WTC11 (cell line): ENCODE data around the gene SAMD4A. TPM values are rescaled to one million over a fixed set of nuclear protein-coding genes. Genes with fewer than 3 reads are reported as not detected.

Source experiments
- ATAC-seq: fragments of 200-7000 bp; cut with Tn5 transposase; 2 replicates; pipeline ENCODE4 v1.10.0; 2021; ENCODE audit warnings: mild to moderate bottlenecking, moderate library complexity
- CTCF ChIA-PET: fragments of 300-600 bp; sonication (Branson Sonifier 250); formaldehyde crosslinking; loops from one replicate; lab custom pipeline; 2021; ENCODE audit warnings: antibody characterized with exemption; lab: Charles Lee
- POLR2A ChIA-PET: fragments of 350-600 bp; sonication (Branson Sonifier 250); formaldehyde crosslinking; loops from one replicate; lab custom pipeline; 2021; ENCODE audit warnings: antibody characterized with exemption; lab: Charles Lee
- DNase-seq: peaks from one replicate; pipeline ENCODE4 v3.0.0; 2021; ENCODE audit warnings: low spot score
- H3K27ac Mint-ChIP-seq: 2 replicates; pipeline ENCODE4 v1.8.0; 2021; ENCODE audit warnings: mixed read lengths
- H3K27me3 Mint-ChIP-seq: 2 replicates; pipeline ENCODE4 v1.8.0; 2021; ENCODE audit warnings: low read depth, mild to moderate bottlenecking, moderate library complexity, mixed read lengths
- H3K36me3 Mint-ChIP-seq: 2 replicates; pipeline ENCODE4 v1.8.0; 2021; ENCODE audit warnings: mixed read lengths
- H3K4me1 Mint-ChIP-seq: 2 replicates; pipeline ENCODE4 v1.8.0; 2022; ENCODE audit warnings: mixed read lengths
- H3K4me3 Mint-ChIP-seq: 2 replicates; pipeline ENCODE4 v1.8.0; 2021; ENCODE audit warnings: mild to moderate bottlenecking, moderate library complexity, mixed read lengths
- H3K9me3 Mint-ChIP-seq: 2 replicates; pipeline ENCODE4 v1.8.0; 2021; ENCODE audit warnings: mixed read lengths
- FOXJ3 ChIP-seq: sonication (generic); formaldehyde crosslinking; IDR thresholded peaks from 2 replicates; pipeline ENCODE4 v1.9.0; 2021; ENCODE audit warnings: missing genetic modification reagents, mild to moderate bottlenecking, borderline replicate concordance
- FOXK1 ChIP-seq: sonication (generic); formaldehyde crosslinking; IDR thresholded peaks from 2 replicates; pipeline ENCODE4 v1.8.0; 2022; ENCODE audit warnings: mild to moderate bottlenecking, moderate library complexity, missing genetic modification reagents
- FOXP1 ChIP-seq: sonication (generic); formaldehyde crosslinking; IDR thresholded peaks from 2 replicates; pipeline ENCODE4 v1.8.0; 2022; ENCODE audit warnings: missing genetic modification reagents, mild to moderate bottlenecking, moderate library complexity, borderline replicate concordance
- JUN ChIP-seq: sonication (generic); formaldehyde crosslinking; IDR thresholded peaks from 2 replicates; pipeline ENCODE4 v1.8.0; 2023; ENCODE audit warnings: mild to moderate bottlenecking, missing genetic modification reagents
- NFE2L1 ChIP-seq: sonication (generic); formaldehyde crosslinking; IDR thresholded peaks from 2 replicates; pipeline ENCODE4 v1.8.1; 2023; ENCODE audit warnings: missing genetic modification reagents
- NFYB ChIP-seq: sonication (generic); formaldehyde crosslinking; conservative IDR thresholded peaks from 2 replicates; pipeline ENCODE4 v1.8.0; 2022; ENCODE audit warnings: low read depth, missing genetic modification reagents
- RORB ChIP-seq: fragments of 250-450 bp; sonication (Bioruptor Pico); IDR thresholded peaks from 2 replicates; pipeline ENCODE4 v1.9.0; 2021; ENCODE audit warnings: mild to moderate bottlenecking
- ZBTB21 ChIP-seq: sonication (generic); formaldehyde crosslinking; IDR thresholded peaks from 2 replicates; pipeline ENCODE4 v1.8.1; 2023; ENCODE audit warnings: mild to moderate bottlenecking, missing genetic modification reagents, borderline replicate concordance
- ZNF263 ChIP-seq: sonication (generic); formaldehyde crosslinking; IDR thresholded peaks from 2 replicates; pipeline ENCODE4 v1.8.1; 2022; ENCODE audit warnings: low read depth, mild to moderate bottlenecking, moderate library complexity, missing genetic modification reagents
- ZNF317 ChIP-seq: sonication (generic); formaldehyde crosslinking; IDR thresholded peaks from 2 replicates; pipeline ENCODE4 v1.8.1; 2023; ENCODE audit warnings: low read depth, mild to moderate bottlenecking, moderate library complexity, missing genetic modification reagents, borderline replicate concordance
- ZNF671 ChIP-seq: fragments of 250-450 bp; sonication (Bioruptor Pico); IDR thresholded peaks from 2 replicates; pipeline ENCODE4 v1.8.0; 2021; ENCODE audit warnings: mild to moderate bottlenecking
- total RNA-seq: library from RNA; stranded (reverse); gene quantifications from 3 replicates; pipeline ENCODE4 v1.2.3, GENCODE V29; 2021
- TF ChIP-seq, protein P1 (sequence below): fragments of 250-450 bp; sonication (Bioruptor Pico); conservative IDR thresholded peaks from 2 replicates; pipeline ENCODE4 v1.9.0; 2021; ENCODE audit warnings: mild to moderate bottlenecking
- TF ChIP-seq, protein P2 (sequence below): sonication (generic); formaldehyde crosslinking; IDR thresholded peaks from 2 replicates; pipeline ENCODE4 v1.8.0; 2022; ENCODE audit warnings: mild to moderate bottlenecking, missing genetic modification reagents
- TF ChIP-seq, protein P3 (sequence below): sonication (generic); formaldehyde crosslinking; IDR thresholded peaks from 2 replicates; pipeline ENCODE4 v1.8.1; 2022; ENCODE audit warnings: mild to moderate bottlenecking, missing genetic modification reagents, moderate library complexity, borderline replicate concordance
- TF ChIP-seq, protein P4 (sequence below): sonication (generic); formaldehyde crosslinking; IDR thresholded peaks from 2 replicates; pipeline ENCODE4 v1.8.1; 2022; ENCODE audit warnings: mild to moderate bottlenecking, moderate library complexity, missing genetic modification reagents
- TF ChIP-seq, protein P5 (sequence below): fragments of 250-450 bp; sonication (Bioruptor Pico); IDR thresholded peaks from 2 replicates; pipeline ENCODE4 v1.9.0; 2021; ENCODE audit warnings: mild to moderate bottlenecking
- TF ChIP-seq, protein P6 (sequence below): sonication (generic); formaldehyde crosslinking; IDR thresholded peaks from 2 replicates; pipeline ENCODE4 v1.8.0; 2023; ENCODE audit warnings: mild to moderate bottlenecking, missing genetic modification reagents
- TF ChIP-seq, protein P7 (sequence below): sonication (generic); formaldehyde crosslinking; IDR thresholded peaks from 2 replicates; pipeline ENCODE4 v1.8.1; 2022; ENCODE audit warnings: low read depth, mild to moderate bottlenecking, moderate library complexity, missing genetic modification reagents, borderline replicate concordance

Gene SAMD4A
- total RNA-seq, 1 experiment from 2014 or later: 6.0 TPM

DNA sequence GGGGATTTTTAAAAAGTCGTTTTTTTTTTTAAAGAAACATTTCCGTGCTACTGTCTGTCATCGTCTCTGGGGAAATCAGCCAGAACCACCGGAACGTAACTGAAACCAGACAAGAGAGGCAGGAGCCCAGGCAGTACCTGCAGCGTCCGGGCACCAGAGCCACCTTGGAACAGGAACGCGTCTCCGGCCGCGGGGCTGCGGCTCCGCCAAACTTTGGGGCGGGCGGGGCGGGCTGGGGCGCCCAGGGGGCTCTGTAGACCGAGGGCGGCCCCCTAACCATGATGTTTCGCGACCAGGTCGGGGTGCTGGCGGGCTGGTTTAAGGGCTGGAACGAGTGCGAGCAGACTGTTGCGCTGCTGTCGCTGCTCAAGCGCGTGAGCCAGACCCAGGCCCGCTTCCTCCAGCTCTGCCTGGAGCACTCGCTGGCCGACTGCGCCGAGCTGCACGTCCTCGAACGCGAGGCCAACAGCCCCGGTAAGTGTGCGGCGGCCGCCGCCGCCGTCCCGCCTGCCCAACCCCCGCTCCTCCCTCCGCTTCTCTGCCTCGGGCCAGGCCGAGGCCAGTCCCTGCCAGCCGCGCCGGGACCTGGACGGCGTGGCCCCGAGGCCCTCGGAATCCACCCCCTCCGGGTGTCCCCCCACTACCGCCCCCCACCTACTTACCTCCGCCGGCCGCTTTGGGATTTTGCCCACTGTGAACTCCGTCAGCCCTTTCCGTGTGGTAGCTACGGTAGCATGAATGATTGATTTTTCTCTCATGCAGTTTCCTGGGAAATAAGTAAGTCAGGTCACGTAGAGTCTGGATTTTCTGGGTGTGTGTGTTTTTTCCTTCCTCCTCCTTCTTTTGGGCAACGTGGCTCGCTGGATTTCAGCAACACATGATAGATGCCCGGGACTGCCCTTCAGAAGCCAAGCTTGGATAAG, 972 bp downstream of the SAMD4A start:
- CTCF ChIA-PET: interaction anchor here (0.8 to 6.3 kb wide), 12 partner anchors 19 to 237 kb away, joined by 3 to 138 read pairs (median 6); partner anchors contain the start of gene CGRRF1
- POLR2A ChIA-PET: interaction anchor here (0.6 to 0.7 kb wide), 2 partner anchors 70 to 288 kb away, joined by 3 to 5 read pairs; no protein-coding TSS in a partner anchor
- peaks cover 21% of the 10 kb centered on the region for H3K4me1 Mint-ChIP-seq
- H3K4me3 Mint-ChIP-seq: peak overlapping the region; percentile 94
- ATAC-seq (peak; percentile 27), DNase-seq (peak; percentile 72)
- TF ChIP-seq FOXP1 (CRISPR knock-in tag) (no peak), ZNF317 (CRISPR knock-in tag) (no peak)
- TF ChIP-seq, protein P1, sequence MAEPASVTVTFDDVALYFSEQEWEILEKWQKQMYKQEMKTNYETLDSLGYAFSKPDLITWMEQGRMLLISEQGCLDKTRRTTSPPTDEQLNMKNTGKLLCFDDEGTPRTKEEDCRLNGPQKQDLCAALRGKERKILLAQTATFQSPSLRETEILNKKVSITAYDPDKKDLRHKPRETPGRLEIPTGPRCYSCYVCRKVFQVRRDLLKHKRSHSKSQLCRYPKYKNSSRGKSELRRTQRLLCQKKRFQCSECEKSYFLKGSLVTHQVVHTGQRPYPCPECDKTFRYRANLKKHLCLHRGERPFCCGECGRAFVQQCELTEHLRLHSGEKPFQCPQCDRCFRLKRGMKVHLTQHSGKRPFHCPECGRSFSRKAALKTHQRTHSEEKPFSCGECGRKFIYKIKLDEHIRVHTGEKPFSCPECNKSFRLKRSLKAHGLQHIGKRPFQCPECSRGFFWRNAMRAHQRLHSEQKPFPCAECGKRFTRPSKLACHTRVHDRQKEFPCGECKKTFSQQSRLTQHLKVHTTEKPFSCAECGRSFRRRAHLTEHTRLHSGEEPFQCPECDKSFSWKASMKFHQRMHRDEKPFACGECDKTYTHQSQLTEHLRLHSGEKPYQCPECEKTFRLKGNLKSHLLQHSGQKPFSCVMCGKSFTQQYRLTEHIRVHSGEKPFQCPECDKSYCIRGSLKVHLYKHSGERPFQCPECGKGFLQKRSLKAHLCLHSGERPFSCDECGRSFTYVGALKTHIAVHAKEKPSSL: no peak
- TF ChIP-seq, protein P2, sequence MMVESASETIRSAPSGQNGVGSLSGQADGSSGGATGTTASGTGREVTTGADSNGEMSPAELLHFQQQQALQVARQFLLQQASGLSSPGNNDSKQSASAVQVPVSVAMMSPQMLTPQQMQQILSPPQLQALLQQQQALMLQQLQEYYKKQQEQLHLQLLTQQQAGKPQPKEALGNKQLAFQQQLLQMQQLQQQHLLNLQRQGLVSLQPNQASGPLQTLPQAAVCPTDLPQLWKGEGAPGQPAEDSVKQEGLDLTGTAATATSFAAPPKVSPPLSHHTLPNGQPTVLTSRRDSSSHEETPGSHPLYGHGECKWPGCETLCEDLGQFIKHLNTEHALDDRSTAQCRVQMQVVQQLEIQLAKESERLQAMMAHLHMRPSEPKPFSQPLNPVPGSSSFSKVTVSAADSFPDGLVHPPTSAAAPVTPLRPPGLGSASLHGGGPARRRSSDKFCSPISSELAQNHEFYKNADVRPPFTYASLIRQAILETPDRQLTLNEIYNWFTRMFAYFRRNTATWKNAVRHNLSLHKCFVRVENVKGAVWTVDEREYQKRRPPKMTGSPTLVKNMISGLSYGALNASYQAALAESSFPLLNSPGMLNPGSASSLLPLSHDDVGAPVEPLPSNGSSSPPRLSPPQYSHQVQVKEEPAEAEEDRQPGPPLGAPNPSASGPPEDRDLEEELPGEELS (CRISPR knock-in tag): peak; percentile 61; the same call in 1 of the 2 replicates
- TF ChIP-seq, protein P3, sequence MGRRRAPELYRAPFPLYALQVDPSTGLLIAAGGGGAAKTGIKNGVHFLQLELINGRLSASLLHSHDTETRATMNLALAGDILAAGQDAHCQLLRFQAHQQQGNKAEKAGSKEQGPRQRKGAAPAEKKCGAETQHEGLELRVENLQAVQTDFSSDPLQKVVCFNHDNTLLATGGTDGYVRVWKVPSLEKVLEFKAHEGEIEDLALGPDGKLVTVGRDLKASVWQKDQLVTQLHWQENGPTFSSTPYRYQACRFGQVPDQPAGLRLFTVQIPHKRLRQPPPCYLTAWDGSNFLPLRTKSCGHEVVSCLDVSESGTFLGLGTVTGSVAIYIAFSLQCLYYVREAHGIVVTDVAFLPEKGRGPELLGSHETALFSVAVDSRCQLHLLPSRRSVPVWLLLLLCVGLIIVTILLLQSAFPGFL (CRISPR knock-in tag): no peak
- TF ChIP-seq, protein P4, sequence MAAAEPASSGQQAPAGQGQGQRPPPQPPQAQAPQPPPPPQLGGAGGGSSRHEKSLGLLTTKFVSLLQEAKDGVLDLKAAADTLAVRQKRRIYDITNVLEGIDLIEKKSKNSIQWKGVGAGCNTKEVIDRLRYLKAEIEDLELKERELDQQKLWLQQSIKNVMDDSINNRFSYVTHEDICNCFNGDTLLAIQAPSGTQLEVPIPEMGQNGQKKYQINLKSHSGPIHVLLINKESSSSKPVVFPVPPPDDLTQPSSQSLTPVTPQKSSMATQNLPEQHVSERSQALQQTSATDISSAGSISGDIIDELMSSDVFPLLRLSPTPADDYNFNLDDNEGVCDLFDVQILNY (CRISPR knock-in tag): peak; percentile 10; the same call in 1 of the 2 replicates
- H3K36me3 Mint-ChIP-seq: peaks cover 2% of the 10 kb centered on the region; the same call in 1 of the 2 replicates
- H3K9me3 Mint-ChIP-seq: no peaks in the 10 kb centered on the region; the same call in 1 of the 2 replicates
- no peak overlapping the region for H3K27ac Mint-ChIP-seq
- H3K27me3 Mint-ChIP-seq: peaks cover 33% of the 10 kb centered on the region

DNA sequence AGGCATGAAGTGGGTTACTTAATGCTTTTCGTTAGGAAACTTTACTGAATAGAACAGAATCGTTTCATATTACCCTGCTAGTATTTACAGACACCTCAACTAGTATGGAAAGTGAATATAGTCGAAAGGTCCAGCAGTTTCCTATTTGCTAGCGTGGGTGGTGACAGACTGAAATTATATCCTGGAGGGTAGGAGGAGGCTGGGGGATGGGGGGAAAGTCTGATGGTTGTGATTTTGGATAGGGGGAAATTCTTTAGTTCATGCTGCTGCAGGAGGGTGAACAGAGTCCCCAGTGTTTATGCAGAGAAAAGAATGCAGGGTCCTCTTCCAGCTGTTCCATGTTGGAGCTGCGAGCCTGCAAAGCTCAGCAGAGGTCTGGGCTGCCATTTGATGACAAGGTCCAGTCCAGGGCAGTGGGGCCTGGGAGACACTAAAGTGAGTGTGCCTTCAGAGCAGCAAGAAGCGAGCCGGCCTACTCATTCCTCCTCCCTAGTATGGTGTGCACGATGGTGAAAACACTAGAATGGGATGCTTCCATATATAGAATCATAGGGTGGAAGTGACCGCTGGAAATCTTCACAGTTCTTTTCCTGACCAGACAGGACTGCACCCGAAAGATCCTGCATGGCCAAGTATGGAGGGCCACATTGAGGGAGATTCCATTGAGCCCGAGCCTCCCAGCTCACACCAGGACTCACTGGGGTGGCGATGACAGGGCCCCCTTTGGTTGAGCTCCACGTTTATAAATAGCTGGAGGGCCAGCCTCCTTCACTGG, 2.1 kb downstream of the SAMD4A start:
- Mint-ChIP-seq H3K4me3 (peak overlapping the region; percentile 36), H3K9me3 (no peaks in the 10 kb centered on the region; the same call in 1 of the 2 replicates), H3K27ac (no peak overlapping the region), H3K36me3 (peaks cover 2% of the 10 kb centered on the region; the same call in 1 of the 2 replicates), H3K4me1 (peaks cover 23% of the 10 kb centered on the region), H3K27me3 (peaks cover 32% of the 10 kb centered on the region)
- DNase-seq (no peak), ATAC-seq (no peak)
- POLR2A ChIA-PET: interaction anchor here (0.6 to 0.7 kb wide), 2 partner anchors 69 to 106 kb away, joined by 3 to 5 read pairs; no protein-coding TSS in a partner anchor
- CTCF ChIA-PET: interaction anchor here (0.6 to 6.3 kb wide), 10 partner anchors 18 to 323 kb away, joined by 3 to 138 read pairs (median 5); no protein-coding TSS in a partner anchor
- TF ChIP-seq, protein P4 (CRISPR knock-in tag): no peak
- no peak for TF ChIP-seq NFE2L1 (CRISPR knock-in tag)
- TF ChIP-seq ZNF263 (CRISPR knock-in tag): no peak
- TF ChIP-seq, protein P5, sequence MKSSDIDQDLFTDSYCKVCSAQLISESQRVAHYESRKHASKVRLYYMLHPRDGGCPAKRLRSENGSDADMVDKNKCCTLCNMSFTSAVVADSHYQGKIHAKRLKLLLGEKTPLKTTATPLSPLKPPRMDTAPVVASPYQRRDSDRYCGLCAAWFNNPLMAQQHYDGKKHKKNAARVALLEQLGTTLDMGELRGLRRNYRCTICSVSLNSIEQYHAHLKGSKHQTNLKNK (CRISPR knock-in tag): no peak
- no peak for TF ChIP-seq NFYB
- no peak for TF ChIP-seq FOXK1
- TF ChIP-seq, protein P6, sequence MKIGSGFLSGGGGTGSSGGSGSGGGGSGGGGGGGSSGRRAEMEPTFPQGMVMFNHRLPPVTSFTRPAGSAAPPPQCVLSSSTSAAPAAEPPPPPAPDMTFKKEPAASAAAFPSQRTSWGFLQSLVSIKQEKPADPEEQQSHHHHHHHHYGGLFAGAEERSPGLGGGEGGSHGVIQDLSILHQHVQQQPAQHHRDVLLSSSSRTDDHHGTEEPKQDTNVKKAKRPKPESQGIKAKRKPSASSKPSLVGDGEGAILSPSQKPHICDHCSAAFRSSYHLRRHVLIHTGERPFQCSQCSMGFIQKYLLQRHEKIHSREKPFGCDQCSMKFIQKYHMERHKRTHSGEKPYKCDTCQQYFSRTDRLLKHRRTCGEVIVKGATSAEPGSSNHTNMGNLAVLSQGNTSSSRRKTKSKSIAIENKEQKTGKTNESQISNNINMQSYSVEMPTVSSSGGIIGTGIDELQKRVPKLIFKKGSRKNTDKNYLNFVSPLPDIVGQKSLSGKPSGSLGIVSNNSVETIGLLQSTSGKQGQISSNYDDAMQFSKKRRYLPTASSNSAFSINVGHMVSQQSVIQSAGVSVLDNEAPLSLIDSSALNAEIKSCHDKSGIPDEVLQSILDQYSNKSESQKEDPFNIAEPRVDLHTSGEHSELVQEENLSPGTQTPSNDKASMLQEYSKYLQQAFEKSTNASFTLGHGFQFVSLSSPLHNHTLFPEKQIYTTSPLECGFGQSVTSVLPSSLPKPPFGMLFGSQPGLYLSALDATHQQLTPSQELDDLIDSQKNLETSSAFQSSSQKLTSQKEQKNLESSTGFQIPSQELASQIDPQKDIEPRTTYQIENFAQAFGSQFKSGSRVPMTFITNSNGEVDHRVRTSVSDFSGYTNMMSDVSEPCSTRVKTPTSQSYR (CRISPR knock-in tag): no peak
- TF ChIP-seq, protein P7, sequence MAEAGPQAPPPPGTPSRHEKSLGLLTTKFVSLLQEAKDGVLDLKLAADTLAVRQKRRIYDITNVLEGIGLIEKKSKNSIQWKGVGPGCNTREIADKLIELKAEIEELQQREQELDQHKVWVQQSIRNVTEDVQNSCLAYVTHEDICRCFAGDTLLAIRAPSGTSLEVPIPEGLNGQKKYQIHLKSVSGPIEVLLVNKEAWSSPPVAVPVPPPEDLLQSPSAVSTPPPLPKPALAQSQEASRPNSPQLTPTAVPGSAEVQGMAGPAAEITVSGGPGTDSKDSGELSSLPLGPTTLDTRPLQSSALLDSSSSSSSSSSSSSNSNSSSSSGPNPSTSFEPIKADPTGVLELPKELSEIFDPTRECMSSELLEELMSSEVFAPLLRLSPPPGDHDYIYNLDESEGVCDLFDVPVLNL (CRISPR knock-in tag): no peak
- no peak for TF ChIP-seq RORB (CRISPR knock-in tag)
- no peak for TF ChIP-seq FOXJ3 (CRISPR knock-in tag)
- TF ChIP-seq JUN (CRISPR knock-in tag): no peak
- TF ChIP-seq ZNF671 (CRISPR knock-in tag): no peak
- no peak for TF ChIP-seq ZBTB21 (CRISPR knock-in tag)
